Right atrium auricular region (tissue), 2 donors: Measurements from ENCODE around the gene FNDC11. TPM values are rescaled to one million over a fixed set of nuclear protein-coding genes. Genes with fewer than 3 reads are reported as not detected.

Experiments used
- DNase-seq: peaks from one replicate; pipeline ENCODE4 v3.0.0-alpha.2; 2019; ENCODE audit warnings: low spot score
- H3K27ac ChIP-seq, 2 donors: fragments of 200-600 bp; sonication (generic); 1 replicate in 1 of 2; 2 replicates in 1 of 2; pipeline ENCODE4 v1.5.1; 2016 to 2019
- H3K27me3 ChIP-seq, 2 donors: fragments of 200-600 bp; sonication (generic); one replicate each; pipeline versions ENCODE4 v1.5.1 to v1.6.0; 2017 to 2019
- H3K36me3 ChIP-seq: fragments of 200-600 bp; sonication (generic); one replicate; pipeline ENCODE4 v1.5.1; 2016
- H3K4me1 ChIP-seq, 2 donors: fragments of 200-600 bp; sonication (generic); one replicate each; pipeline versions ENCODE4 v1.5.1 to v1.6.0; 2017 to 2019
- H3K4me3 ChIP-seq, 2 donors: fragments of 200-600 bp; sonication (generic); 1 replicate in 1 of 2; 2 replicates in 1 of 2; pipeline ENCODE4 v1.5.1; 2017 to 2019; ENCODE audit warnings: mild to moderate bottlenecking in 1 of 2, moderate library complexity in 1 of 2
- H3K9me3 ChIP-seq, 2 donors: fragments of 200-600 bp; sonication (generic); one replicate each; pipeline ENCODE4 v1.5.1; 2019
- CTCF ChIP-seq, 2 donors: fragments of 200-600 bp; sonication (generic); IDR thresholded peaks; one replicate each; pipeline ENCODE4 v1.5.1; 2019; ENCODE audit warnings: antibody characterized with exemption in 2 of 2
- total RNA-seq, 2 donors: library from RNA; depleted of rRNA; stranded (reverse); fragments of >200 nt; gene quantifications; one replicate each; pipeline ENCODE4 v1.1.0, GENCODE V29; 2016

The FNDC11 gene
- total RNA-seq, 2 donors from 2014 or later, result not detected

GRCh38 chr20:63540417-63541186 is 13.4 kb upstream of the FNDC11 start:
- Histone ChIP-seq H3K4me3 (no peak overlapping the region), H3K4me1 (peaks cover 0 to 16% of the 10 kb centered on the region in 2 donors), H3K27me3 (no peaks in the 10 kb centered on the region), H3K36me3 (no peaks in the 10 kb centered on the region), H3K27ac (no peak overlapping the region), H3K9me3 (no peaks in the 10 kb centered on the region)
- TF ChIP-seq CTCF (IDR thresholded peaks at IDR 0.05), result no peak
- no peak for DNase-seq

GRCh38 chr20:63541371-63541770 is 12.6 kb upstream of the FNDC11 start:
- no peak overlapping the region for H3K27ac ChIP-seq
- TF ChIP-seq CTCF (IDR thresholded peaks at IDR 0.05), result no peak
- H3K4me3 ChIP-seq, result no peak overlapping the region
- no peaks in the 10 kb centered on the region for H3K36me3 ChIP-seq
- H3K4me1 ChIP-seq, result peaks cover 0 to 16% of the 10 kb centered on the region in 2 donors
- no peaks in the 10 kb centered on the region for H3K27me3 ChIP-seq
- no peak for DNase-seq
- no peaks in the 10 kb centered on the region for H3K9me3 ChIP-seq

GRCh38 chr20:63542031-63542559 is 11.9 kb upstream of the FNDC11 start:
- Histone ChIP-seq H3K4me3 (no peak overlapping the region), H3K36me3 (no peaks in the 10 kb centered on the region), H3K27ac (no peak overlapping the region), H3K4me1 (peaks cover 0 to 16% of the 10 kb centered on the region in 2 donors), H3K27me3 (no peaks in the 10 kb centered on the region), H3K9me3 (no peaks in the 10 kb centered on the region)
- no peak for TF ChIP-seq CTCF (IDR thresholded peaks at IDR 0.05)
- no peak for DNase-seq

GRCh38 chr20:63542696-63543095 is 11.3 kb upstream of the FNDC11 start:
- TF ChIP-seq CTCF (IDR thresholded peaks at IDR 0.05), result no peak
- no peaks in the 10 kb centered on the region for H3K27me3 ChIP-seq
- no peak overlapping the region for H3K4me3 ChIP-seq
- no peak for DNase-seq
- H3K27ac ChIP-seq, result no peak overlapping the region
- no peaks in the 10 kb centered on the region for H3K9me3 ChIP-seq
- peaks cover 0 to 10% of the 10 kb centered on the region in 2 donors for H3K4me1 ChIP-seq
- no peaks in the 10 kb centered on the region for H3K36me3 ChIP-seq

- no peaks in the 10 kb centered on the region for H3K9me3 ChIP-seq
- H3K27me3 ChIP-seq, result no peaks in the 10 kb centered on the region
- no peak overlapping the region for H3K27ac ChIP-seq
- peaks cover 0 to 6% of the 10 kb centered on the region in 2 donors for H3K4me1 ChIP-seq
- no peak overlapping the region for H3K4me3 ChIP-seq
- DNase-seq, result no peak
- TF ChIP-seq CTCF (IDR thresholded peaks at IDR 0.05), result no peak
- no peaks in the 10 kb centered on the region for H3K36me3 ChIP-seq
These were observed 10.8 kb upstream of the FNDC11 start for GRCh38 chr20:63543131-63543530.
